Stomach (tissue), 4 donors: Measurements from ENCODE around the gene OR51D1.

Source experiments
- EP300 ChIP-seq: sonication (generic); formaldehyde crosslinking; IDR thresholded peaks from one replicate; pipeline ENCODE4 v1.6.1; 2017; ENCODE audit warnings: antibody characterized with exemption
- POLR2A ChIP-seq, 4 donors: fragments of 450-650 bp; IDR thresholded peaks; one replicate each; pipeline ENCODE4 v1.6.1; 2016; ENCODE audit warnings: antibody characterized with exemption in 4 of 4, control low read depth in 2 of 4, mild to moderate bottlenecking in 1 of 4, moderate library complexity in 1 of 4
- TF ChIP-seq, protein P1 (sequence below), 7 experiments: fragments of 450-650 bp in 4 of 7; fragments of 200-600 bp in 3 of 7; sonication (generic) in 3 of 7; IDR thresholded peaks; one replicate each; pipeline ENCODE4 v1.5.1; 2016 to 2019; ENCODE audit warnings: antibody characterized with exemption in 7 of 7, control low read depth in 2 of 7, mild to moderate bottlenecking in 1 of 7

DNA sequence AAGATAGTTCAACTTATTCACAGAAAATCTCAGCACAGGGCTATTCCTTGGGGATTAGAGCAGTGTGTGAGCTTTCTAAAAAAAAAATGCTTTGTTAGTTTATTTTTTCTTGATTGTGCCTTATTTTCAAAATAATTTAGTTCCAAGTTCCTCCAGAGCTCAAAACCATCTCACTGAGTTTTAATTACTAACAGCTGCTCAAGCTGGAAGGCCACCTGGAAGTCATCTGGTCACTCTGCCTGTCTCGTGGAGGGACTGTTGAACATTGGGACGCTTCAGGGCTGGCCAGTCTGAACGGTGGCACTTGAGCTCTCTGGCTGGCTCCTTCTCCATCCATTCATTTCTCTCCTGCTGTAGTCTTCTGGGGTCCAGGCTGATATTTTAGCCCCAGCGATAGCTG lies 10.5 kb downstream of the OR51D1 start:
- TF ChIP-seq, protein P1, sequence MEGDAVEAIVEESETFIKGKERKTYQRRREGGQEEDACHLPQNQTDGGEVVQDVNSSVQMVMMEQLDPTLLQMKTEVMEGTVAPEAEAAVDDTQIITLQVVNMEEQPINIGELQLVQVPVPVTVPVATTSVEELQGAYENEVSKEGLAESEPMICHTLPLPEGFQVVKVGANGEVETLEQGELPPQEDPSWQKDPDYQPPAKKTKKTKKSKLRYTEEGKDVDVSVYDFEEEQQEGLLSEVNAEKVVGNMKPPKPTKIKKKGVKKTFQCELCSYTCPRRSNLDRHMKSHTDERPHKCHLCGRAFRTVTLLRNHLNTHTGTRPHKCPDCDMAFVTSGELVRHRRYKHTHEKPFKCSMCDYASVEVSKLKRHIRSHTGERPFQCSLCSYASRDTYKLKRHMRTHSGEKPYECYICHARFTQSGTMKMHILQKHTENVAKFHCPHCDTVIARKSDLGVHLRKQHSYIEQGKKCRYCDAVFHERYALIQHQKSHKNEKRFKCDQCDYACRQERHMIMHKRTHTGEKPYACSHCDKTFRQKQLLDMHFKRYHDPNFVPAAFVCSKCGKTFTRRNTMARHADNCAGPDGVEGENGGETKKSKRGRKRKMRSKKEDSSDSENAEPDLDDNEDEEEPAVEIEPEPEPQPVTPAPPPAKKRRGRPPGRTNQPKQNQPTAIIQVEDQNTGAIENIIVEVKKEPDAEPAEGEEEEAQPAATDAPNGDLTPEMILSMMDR (IDR thresholded peaks at IDR 0.05) = no peak
- no peak for TF ChIP-seq POLR2A (IDR thresholded peaks at IDR 0.05)
- TF ChIP-seq EP300 = no peak
